Measurements from ENCODE around the gene AMN1. TPM values are rescaled to one million over a fixed set of nuclear protein-coding genes. Genes with fewer than 3 reads are reported as not detected.

Gene AMN1
- total and polyA plus RNA-seq, 2 of the 13 experiments (the other 11 are each of a cell fraction or from before 2014, with no cell fraction given): 7.5 to 26.5 TPM

GRCh38 chr12:31773223-31773750 is 44.5 kb upstream of the AMN1 start (continued):
- peak; percentile 80 for TF ChIP-seq TOPORS (CRISPR knock-in tag; IDR thresholded peaks at IDR 0.05)
- no peak for TF ChIP-seq IRF9 (CRISPR knock-in tag; IDR thresholded peaks at IDR 0.05; ENCODE audit: borderline replicate concordance)
- TF ChIP-seq SNAPC5 (CRISPR knock-in tag; IDR thresholded peaks at IDR 0.05; ENCODE audit: borderline replicate concordance): 0 out of 2 replicates have a peak, but pooled peaks have one; percentile 52
- no peak for TF ChIP-seq ADNP (CRISPR knock-in tag; IDR thresholded peaks at IDR 0.05)
- TF ChIP-seq KAT2B (IDR thresholded peaks at IDR 0.05; ENCODE audit: borderline replicate concordance, low read depth, low read length): peak; percentile 70
- TF ChIP-seq KDM6A (CRISPR knock-in tag; IDR thresholded peaks at IDR 0.05; ENCODE audit: low read depth): peak; percentile 72
- no peak for TF ChIP-seq ARNT2 (CRISPR knock-in tag; IDR thresholded peaks at IDR 0.05; ENCODE audit: low read depth)
- no peak for TF ChIP-seq ZNF557 (CRISPR knock-in tag; IDR thresholded peaks at IDR 0.05)
- no peak for TF ChIP-seq ZNF75D (CRISPR knock-in tag; IDR thresholded peaks at IDR 0.05; ENCODE audit: borderline replicate concordance)
- no peak for TF ChIP-seq MAFG (CRISPR knock-in tag; IDR thresholded peaks at IDR 0.05)
- TF ChIP-seq ZNF282 (IDR thresholded peaks at IDR 0.05; ENCODE audit: partially characterized antibody): no peak
- 0 out of 3 replicates have a peak, but pooled peaks have one; percentile 63 for TF ChIP-seq MXI1 (IDR thresholded peaks at IDR 0.05; ENCODE audit: borderline replicate concordance, low read depth, low read length)
- TF ChIP-seq GATAD1 (CRISPR knock-in tag; IDR thresholded peaks at IDR 0.05): peak; percentile 54
- TF ChIP-seq ZNF792 (CRISPR knock-in tag; IDR thresholded peaks at IDR 0.05): no peak; the same call in 1 of the 2 replicates
- no peak for TF ChIP-seq ZNF296 (CRISPR knock-in tag; conservative IDR thresholded peaks at IDR 0.05)
- TF ChIP-seq KDM5B (CRISPR knock-in tag; IDR thresholded peaks at IDR 0.05; ENCODE audit: borderline replicate concordance): no peak; the same call in 1 of the 2 replicates
- no peak for TF ChIP-seq SRY (CRISPR knock-in tag; IDR thresholded peaks at IDR 0.05)
- TF ChIP-seq ZBTB33 (CRISPR knock-in tag; IDR thresholded peaks at IDR 0.05): peak; percentile 78
- TF ChIP-seq RELA (CRISPR knock-in tag; IDR thresholded peaks at IDR 0.05): no peak
- peak; percentile 96 for TF ChIP-seq CBX5 (CRISPR knock-in tag; IDR thresholded peaks at IDR 0.05; ENCODE audit: borderline replicate concordance)
- TF ChIP-seq ZBTB1 (CRISPR knock-in tag; IDR thresholded peaks at IDR 0.05; ENCODE audit: borderline replicate concordance): no peak
- TF ChIP-seq ZNF143 (CRISPR knock-in tag; IDR thresholded peaks at IDR 0.05): no peak
- TF ChIP-seq ZBTB4 (CRISPR knock-in tag; IDR thresholded peaks at IDR 0.05; ENCODE audit: borderline replicate concordance): peak; percentile 71
- TF ChIP-seq ZNF343 (CRISPR knock-in tag; IDR thresholded peaks at IDR 0.05): 0 out of 2 replicates have a peak, but pooled peaks have one; percentile 40
- TF ChIP-seq PBX2 (CRISPR knock-in tag; IDR thresholded peaks at IDR 0.05): no peak; the same call in none of the 2 replicates

Data from HepG2 (cell line).